Calu3 (cell line): ENCODE data around the gene CRY1. TPM values are rescaled to one million over a fixed set of nuclear protein-coding genes. Genes with fewer than 3 reads are reported as not detected.
"Not testable (repeated sequence)": the region's sequence is repeated elsewhere in the genome, so short reads cannot be mapped to it uniquely, and the experiment has no call there.

Experiments
- BruUV-seq: library from RNA; stranded (reverse); fragments of 400-500 nt; replicated peaks from 2 replicates; lab custom pipeline; 2021; lab: Mats Ljungman, UMichigan
- CTCF ChIA-PET: fragments of 300-600 bp; sonication (Branson Sonifier 250); formaldehyde crosslinking; loops from one replicate; lab custom pipeline; 2022; ENCODE audit warnings: antibody characterized with exemption; lab: Charles Lee
- DNase-seq: peaks from one replicate; pipeline ENCODE4 v3.0.0; 2022
- H3K27ac Mint-ChIP-seq: one replicate; pipeline ENCODE4 v1.8.0; 2022; ENCODE audit warnings: mixed read lengths; ENCODE audit not compliant: unreplicated experiment
- H3K27me3 Mint-ChIP-seq: one replicate; pipeline ENCODE4 v1.8.0; 2022; ENCODE audit warnings: mixed read lengths; ENCODE audit not compliant: unreplicated experiment
- H3K36me3 Mint-ChIP-seq: one replicate; pipeline ENCODE4 v1.8.0; 2022; ENCODE audit warnings: mild to moderate bottlenecking, moderate library complexity, mixed read lengths; ENCODE audit not compliant: insufficient read depth, unreplicated experiment
- H3K4me1 Mint-ChIP-seq: one replicate; pipeline ENCODE4 v1.8.0; 2022; ENCODE audit warnings: mild to moderate bottlenecking, low read depth, mixed read lengths; ENCODE audit not compliant: unreplicated experiment
- H3K4me3 Mint-ChIP-seq: one replicate; pipeline ENCODE4 v1.8.0; 2022; ENCODE audit warnings: mild to moderate bottlenecking, low read depth, moderate library complexity, mixed read lengths; ENCODE audit not compliant: unreplicated experiment
- H3K9me3 Mint-ChIP-seq: one replicate; pipeline ENCODE4 v1.8.0; 2022; ENCODE audit warnings: low read depth, mixed read lengths; ENCODE audit not compliant: unreplicated experiment
- CTCF ChIP-seq: fragments of 200-600 bp; IDR thresholded peaks from one replicate; pipeline ENCODE4 v1.8.0; 2022; ENCODE audit warnings: antibody characterized with exemption; ENCODE audit not compliant: unreplicated experiment
- intact Hi-C: fragments of 100-400 bp; cut with micrococcal nuclease; formaldehyde crosslinking; loops from one replicate; pipeline ENCODE4 v1.10.0; 2022; ENCODE audit not compliant: unreplicated experiment
- total RNA-seq: library from RNA; stranded (reverse); gene quantifications from 2 replicates; pipeline ENCODE4 v1.2.3, GENCODE V29; 2022

The CRY1 gene
- total RNA-seq, 1 experiment from 2014 or later = 19.7 TPM

GRCh38 chr12:107081778-107082177 lies 11.6 kb downstream of the CRY1 start:
- no peak for DNase-seq
- no TSS peak for BruUV-seq
- CTCF ChIA-PET = no interaction called here
- Mint-ChIP-seq H3K27ac (no peak overlapping the region), H3K4me1 (no peaks in the 10 kb centered on the region), H3K9me3 (peaks cover 10% of the 10 kb centered on the region), H3K4me3 (no peak overlapping the region), H3K36me3 (no peaks in the 10 kb centered on the region), H3K27me3 (no peaks in the 10 kb centered on the region)
- TF ChIP-seq CTCF = no peak
- intact Hi-C loops = no loop called here

GRCh38 chr12:107080299-107080698 lies 13.1 kb downstream of the CRY1 start:
- CTCF ChIA-PET = interaction anchor here (1.0 kb wide), 1 partner anchor 12 kb away, joined by 3 read pairs; no protein-coding TSS in a partner anchor

GRCh38 chr12:107079172-107080011 lies 14.0 kb downstream of the CRY1 start:
- peak; percentile 29 for TF ChIP-seq CTCF
- CTCF ChIA-PET = interaction anchor here (1.0 kb wide), 1 partner anchor 13 kb away, joined by 3 read pairs; no protein-coding TSS in a partner anchor
- BruUV-seq = no TSS peak
- DNase-seq = no peak
- intact Hi-C loops = no loop called here
- Mint-ChIP-seq H3K9me3 (peaks cover 10% of the 10 kb centered on the region), H3K36me3 (no peaks in the 10 kb centered on the region), H3K4me3 (no peak overlapping the region), H3K27ac (no peak overlapping the region), H3K27me3 (no peaks in the 10 kb centered on the region), H3K4me1 (no peaks in the 10 kb centered on the region)

More at GRCh38 chr12:107080299-107080698, 13.1 kb downstream of the CRY1 start:
- intact Hi-C loops = no loop called here
- no TSS peak for BruUV-seq
- Mint-ChIP-seq H3K4me1 (no peaks in the 10 kb centered on the region), H3K4me3 (no peak overlapping the region), H3K9me3 (peaks cover 10% of the 10 kb centered on the region), H3K27ac (no peak overlapping the region), H3K36me3 (no peaks in the 10 kb centered on the region), H3K27me3 (no peaks in the 10 kb centered on the region)
- no peak for TF ChIP-seq CTCF
- no peak for DNase-seq

GRCh38 chr12:107073266-107073665 lies 20.1 kb downstream of the CRY1 start:
- H3K4me3 Mint-ChIP-seq, H3K27ac Mint-ChIP-seq, H3K9me3 Mint-ChIP-seq, H3K36me3 Mint-ChIP-seq, BruUV-seq, H3K4me1 Mint-ChIP-seq, DNase-seq, H3K27me3 Mint-ChIP-seq, intact Hi-C loops, CTCF ChIA-PET: not testable (repeated sequence)

- Mint-ChIP-seq H3K36me3 (no peaks in the 10 kb centered on the region), H3K27ac (no peak overlapping the region), H3K4me1 (no peaks in the 10 kb centered on the region), H3K4me3 (no peak overlapping the region), H3K27me3 (no peaks in the 10 kb centered on the region), H3K9me3 (no peaks in the 10 kb centered on the region)
- no peak for DNase-seq
- intact Hi-C loops = no loop called here
- no peak for TF ChIP-seq CTCF
- CTCF ChIA-PET = no interaction called here
- no TSS peak for BruUV-seq
These were observed 26.7 kb downstream of the CRY1 start for GRCh38 chr12:107066691-107067090.
